ENCODE data around the gene APOBR. TPM values are rescaled to one million over a fixed set of nuclear protein-coding genes. Genes with fewer than 3 reads are reported as not detected.
A peak's percentile ranks its signal among the peaks of the same experiment; 100 is the strongest.
"Not testable (repeated sequence)": the region's sequence is repeated elsewhere in the genome, so short reads cannot be mapped to it uniquely, and the experiment has no call there.

Gene APOBR
- total RNA-seq, 1 experiment from 2014 or later, result not detected

- no peak for DNase-seq (ENCODE audit: low spot score)
These were observed 4.4 kb downstream of the APOBR start for GRCh38 chr16:28498666-28499381.

- DNase-seq (ENCODE audit: low spot score), result peak; percentile 66
These were observed 5.4 kb downstream of the APOBR start for GRCh38 chr16:28499854-28500253.

- not testable (repeated sequence) for DNase-seq (ENCODE audit: low spot score)
These were observed 6.2 kb downstream of the APOBR start for GRCh38 chr16:28500476-28501180.

DNA sequence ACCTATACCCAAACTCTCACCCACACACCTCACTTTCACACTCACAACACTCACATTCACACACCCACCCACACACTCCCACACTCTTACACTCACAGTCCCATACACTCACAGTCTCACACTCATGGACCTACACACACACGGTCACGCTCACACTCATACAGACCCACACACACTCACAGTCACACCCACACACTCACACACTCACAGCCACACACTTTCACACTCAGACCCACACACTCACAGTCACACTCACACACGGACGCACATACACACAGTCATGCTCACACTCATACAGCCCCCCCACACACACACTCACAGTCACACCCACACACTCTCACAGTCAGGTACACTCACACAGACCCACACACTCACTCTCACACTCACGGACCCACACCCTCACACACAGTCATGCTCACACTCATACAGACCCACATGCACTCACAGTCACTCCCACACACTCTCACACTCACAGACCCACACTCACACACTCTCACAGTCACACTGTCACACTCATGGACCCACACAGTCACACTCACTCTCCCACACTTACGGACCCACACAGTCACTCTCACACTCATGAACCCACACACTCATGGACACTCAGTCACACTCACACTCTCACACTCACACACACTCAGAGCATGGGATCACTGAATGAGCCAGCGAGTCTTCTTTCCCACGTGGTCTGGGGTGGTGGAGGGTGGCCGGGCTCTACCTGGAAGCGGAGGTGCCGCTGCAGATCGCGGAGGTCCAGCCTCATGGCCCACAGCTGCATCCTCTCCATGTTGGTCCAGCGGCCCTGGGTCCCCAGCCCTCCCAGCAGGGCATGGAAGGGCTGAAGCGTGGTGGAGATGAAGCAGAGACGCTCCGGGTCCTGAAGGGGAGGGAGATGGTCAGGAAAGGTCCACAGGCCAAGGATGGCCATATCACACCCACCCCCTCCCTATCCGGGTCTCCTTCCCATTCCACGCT, 7.1 kb downstream of the APOBR start:
- no peak for DNase-seq (ENCODE audit: low spot score)

DNA sequence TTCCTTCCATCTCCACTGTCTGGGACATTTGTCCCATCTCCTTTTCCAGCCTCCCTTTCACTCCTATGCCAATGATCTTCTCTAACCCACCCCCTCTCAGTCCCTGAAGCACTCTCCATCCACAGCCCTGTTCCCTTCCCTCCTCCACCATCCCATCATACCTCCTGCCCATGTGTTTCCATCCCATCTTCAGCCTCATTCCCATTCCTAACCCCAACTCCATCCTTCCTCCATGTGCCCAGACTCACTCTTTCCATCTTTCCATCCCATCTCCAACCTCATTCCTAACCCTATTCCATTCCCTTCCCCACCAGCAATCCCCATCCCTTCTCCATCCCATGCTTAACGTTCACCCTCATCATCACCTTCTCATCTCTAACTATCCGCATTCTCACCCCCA, 7.8 kb downstream of the APOBR start:
- no peak for DNase-seq (ENCODE audit: low spot score)

GRCh38 chr16:28503470-28504259, 9.2 kb downstream of the APOBR start:
- peak; percentile 43 for DNase-seq (ENCODE audit: low spot score)

DNA sequence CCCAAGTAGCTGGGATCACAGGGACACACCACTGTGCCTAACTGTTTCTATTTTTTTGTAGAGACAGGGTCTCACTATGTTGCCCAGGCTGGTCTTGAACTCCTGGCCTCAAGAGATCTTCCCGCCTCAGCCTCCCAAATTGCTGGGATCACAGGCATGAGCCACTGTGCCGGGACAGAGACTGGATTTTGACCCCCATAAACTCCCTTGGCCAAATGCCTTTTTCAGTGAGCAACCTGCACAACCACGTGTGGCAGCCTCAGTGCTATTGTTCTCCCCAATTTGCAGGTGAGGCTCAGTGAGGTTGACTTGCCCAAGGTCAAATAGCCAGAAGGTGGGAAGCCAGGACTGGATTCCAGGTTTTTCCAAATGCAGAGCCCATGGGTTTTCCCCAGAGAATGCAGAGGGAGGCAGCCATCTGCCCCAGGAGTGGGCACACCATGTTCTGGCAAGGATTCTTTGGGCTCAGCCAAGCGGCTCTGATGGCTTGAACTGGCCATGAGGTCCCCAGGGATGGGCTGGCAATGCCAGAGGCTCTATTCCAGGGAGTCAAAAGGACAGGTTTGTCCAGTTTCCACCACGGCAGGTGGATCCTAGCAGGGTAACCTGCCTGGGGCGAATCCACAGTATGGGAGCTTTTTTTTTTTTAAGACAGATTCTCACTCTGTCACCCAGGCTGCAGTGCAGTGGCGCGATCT, 10.4 kb downstream of the APOBR start:
- DNase-seq (ENCODE audit: low spot score), result no peak

- no peak for DNase-seq (ENCODE audit: low spot score)
These were observed 11.2 kb downstream of the APOBR start for GRCh38 chr16:28505489-28506137.

DNA sequence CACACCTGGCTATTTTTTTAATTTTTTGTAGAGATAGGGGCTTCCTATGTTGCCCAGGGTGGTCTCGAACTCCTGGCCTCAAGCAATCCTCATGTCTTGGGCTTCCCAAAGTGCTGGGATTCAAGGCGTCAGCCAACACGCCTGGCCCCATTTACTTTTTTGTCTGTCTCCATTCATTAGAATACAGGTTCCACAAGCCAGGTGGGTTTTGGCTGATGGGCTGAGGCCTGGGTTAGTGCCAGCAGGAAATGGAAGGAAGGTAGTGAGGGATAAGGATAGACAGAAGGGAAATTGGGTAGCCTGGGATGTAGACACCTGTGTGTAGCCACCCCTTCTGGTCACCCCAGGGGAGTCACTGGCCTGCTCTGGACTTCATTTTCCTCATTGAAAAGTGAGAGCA, 16.6 kb downstream of the APOBR start:
- DNase-seq (ENCODE audit: low spot score), result no peak

DNA sequence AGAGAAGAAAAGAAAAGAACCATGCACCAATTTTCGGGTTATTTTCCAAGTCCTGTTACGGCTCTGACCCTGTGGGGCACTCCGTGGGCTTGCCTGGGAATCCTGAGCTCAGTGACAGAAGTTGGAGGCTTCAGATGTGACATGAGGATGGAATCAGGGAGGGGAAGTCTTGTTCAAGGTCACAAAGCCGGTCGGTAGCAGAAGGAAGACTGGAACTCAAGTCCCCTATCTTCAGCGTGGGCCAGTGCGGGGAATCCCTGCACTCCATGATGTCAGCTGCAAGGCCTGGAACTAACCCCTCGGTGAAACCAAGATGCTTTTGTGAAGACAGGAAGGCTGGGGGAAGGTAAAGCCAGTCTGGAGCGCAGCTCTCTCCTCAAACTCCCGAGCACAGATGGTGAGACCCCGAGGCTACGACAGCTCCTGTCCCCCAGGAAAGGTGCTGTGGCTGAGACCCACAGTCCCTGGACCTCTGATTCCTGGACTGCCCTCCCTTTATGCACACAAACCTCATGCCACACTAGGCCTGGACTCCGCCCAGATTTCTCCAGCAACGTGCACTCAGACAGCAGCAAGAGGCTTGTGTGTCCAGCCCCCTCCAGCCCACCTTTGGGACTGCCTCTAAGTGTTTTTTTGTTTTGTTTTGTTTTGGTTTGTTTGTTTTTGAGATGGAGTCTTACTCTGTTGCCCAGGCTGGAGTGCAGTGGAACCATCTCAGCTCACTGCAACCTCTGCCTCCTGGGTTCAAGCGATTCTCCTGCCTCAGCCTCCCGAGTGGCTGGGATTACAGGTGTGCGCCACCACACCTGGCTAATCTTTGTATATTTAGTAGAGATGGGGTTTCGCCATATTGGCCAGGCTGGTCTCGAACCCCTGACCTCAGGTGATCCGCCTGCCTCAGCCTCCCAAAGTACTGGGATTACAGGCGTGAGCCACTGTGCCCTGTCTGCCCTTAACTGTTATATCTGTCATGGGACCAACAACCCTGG, 17.7 kb downstream of the APOBR start:
- no peak for DNase-seq (ENCODE audit: low spot score)

- peak; percentile 55 for DNase-seq (ENCODE audit: low spot score)
These were observed 19.2 kb downstream of the APOBR start for GRCh38 chr16:28513484-28514181.

DNA sequence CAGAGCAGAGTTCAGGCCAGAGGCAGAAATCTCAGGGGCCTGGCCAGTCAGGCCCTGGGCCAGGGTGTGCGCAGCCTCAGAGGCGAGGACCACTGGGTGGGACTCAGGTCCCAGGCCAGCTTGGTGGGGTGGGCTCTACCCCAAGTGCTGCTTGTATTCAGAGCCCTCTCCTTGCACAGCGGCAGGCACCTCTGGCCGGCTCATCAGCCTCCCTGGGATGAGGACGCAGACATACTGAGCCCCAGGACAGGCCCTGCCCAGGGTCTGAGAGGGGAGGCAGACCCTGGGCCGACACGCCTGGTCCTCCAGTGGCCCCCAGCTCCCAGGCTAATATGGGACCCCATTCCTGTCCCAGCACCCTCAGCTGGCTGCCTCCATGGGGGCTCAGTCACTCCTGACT, 19.8 kb downstream of the APOBR start:
- DNase-seq (ENCODE audit: low spot score), result no peak

DNA sequence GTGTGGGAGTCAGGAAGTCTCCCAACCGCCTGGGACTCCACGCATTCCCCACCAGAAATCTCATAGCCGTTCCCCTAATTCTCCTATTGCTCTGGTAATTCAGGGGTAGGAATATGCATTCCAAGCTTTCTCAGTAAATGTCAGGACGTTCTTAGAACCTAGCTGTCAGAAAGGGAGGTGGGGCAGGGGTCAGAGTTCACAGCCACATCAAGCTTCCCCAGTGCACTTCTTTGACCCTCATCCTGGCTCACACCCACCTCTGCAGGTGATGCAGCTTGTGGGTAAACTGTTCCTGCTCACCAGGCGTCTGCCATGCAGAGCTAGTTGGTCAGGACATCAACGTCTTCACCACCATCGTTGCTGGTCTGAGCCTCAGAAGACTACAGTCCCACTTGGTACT, 26.2 kb downstream of the APOBR start:
- no peak for DNase-seq (ENCODE audit: low spot score)

DNA sequence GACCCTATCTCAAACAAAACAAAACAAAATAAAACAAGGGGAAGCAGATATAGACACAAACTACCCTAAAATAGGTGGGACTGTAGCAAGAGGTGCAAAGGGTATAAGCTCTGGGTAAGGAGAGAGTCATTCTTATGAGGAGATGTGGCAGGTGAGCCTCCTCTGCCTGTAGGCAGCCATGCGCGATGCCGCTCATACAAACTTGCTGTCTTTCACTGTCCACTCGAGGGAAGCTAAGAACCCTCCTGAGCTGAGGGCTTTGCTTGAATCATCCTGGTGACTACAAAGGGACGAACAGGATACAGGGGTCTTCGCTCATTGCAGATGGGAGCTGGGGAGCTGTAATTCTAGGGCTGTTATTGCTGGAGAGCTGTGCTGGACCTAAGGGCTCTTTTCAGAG, 27.0 kb downstream of the APOBR start:
- no peak for DNase-seq (ENCODE audit: low spot score)

DNA sequence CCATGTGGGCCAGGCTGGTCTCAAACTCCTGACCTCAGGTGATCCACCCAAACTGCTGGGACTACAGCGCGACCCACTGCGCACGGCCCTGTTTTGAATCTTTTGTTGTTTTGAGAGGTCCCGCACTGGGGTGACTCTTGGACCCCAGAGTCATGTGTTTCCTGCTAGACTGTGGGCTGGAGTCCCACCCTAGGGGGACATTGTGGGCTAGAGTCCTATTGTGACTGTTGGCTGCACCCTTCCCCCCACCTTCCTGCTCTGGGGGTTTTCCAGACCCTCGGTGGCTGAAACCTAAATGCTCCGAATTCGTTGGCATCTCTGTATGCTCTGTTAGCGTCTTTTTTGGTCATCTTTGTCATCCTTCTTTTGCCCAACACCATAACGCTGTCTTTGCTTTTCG, 28.3 kb downstream of the APOBR start:
- no peak for DNase-seq (ENCODE audit: low spot score)

- no peak for DNase-seq (ENCODE audit: low spot score)
These were observed 30.3 kb downstream of the APOBR start for GRCh38 chr16:28524681-28525171.

DNA sequence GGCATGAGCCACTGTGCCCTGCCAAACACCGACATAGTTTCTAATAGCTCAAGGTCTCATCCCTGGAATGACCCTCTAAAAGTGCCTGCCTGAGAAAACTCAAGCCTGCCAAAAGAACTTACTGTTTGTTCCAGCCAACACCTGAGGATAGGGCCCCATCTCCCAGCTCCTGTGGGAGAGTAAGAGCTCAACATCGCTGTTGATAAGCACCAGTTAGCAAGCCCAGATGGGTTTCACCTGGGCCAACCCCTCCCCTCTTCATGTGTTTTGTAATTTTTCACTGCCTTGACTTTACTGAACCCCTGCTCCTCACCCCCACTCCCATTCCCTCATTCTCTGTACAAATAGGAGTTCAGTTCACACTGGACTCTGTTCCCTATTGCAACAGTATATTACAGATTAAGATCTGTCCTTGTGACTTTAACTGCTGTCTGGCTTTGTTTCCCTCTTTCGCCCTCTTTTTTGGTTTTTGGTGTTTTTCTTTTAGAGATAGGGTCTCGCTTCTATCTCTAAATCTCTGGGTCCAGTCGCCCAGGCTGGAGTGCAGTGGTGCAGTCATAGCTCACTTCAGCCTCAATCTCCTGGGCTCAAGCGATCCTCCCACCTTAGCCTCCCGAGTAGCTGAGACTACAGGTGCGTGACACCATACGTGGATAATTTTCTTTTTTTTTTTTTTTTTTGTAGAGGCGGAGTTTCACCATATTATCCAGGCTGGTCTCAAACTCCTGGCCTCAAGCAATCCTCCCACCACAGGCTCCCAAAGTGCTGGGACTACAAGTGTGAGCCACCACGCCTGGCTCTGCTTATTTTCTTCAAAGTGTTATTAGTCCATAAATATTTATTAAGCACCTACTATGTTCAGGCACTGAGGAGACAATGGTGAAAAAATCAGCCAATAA, 32.0 kb downstream of the APOBR start:
- DNase-seq (ENCODE audit: low spot score), result no peak
